ENCODE results near the gene RPS15A. TPM values are rescaled to one million over a fixed set of nuclear protein-coding genes. Genes with fewer than 3 reads are reported as not detected.
"Not testable (repeated sequence)": the region's sequence is repeated elsewhere in the genome, so short reads cannot be mapped to it uniquely, and the experiment has no call there.

The RPS15A gene
- total and polyA plus RNA-seq, 11 donors, result 391 to 3,186 (median 853) TPM

DNA sequence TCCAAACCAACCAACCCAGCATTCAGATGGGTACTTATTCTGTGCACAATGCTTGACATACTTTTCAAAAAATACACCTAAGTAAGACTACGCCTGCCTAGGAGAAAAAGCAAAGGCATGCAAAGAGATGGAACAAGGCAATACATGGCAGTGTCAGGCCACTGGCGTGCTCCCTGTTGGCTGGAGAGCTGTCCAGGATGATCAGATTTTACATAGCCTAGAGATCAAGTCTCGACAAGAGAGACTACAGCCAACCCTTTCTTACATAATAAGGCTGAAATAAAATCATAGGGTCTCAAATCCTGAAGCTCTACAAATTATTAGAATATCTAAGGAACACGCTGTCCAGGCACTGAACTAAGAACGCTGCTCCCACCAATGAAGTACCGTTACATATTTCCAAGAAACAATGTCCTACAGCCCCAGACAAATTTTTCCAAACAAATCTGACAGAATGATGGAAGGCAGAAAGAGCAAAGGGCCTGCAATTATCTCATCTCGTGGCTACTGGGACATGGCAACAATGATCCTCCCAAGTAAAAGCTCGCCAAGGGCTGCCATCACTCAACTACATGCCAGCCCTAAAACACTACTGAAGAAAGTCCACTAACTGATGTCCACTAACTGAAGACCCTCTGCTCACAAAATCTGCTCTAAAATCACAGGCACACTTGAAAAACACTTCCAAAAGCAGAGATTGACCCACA lies 5.1 kb downstream of the RPS15A start:
- intact Hi-C loops (cut with DNase I), result no loop called here
- ATAC-seq, result no peak
- 49 to 69% (median 66%) methylated on average over 8 of the region's 8 CpGs for WGBS, 4 donors

DNA sequence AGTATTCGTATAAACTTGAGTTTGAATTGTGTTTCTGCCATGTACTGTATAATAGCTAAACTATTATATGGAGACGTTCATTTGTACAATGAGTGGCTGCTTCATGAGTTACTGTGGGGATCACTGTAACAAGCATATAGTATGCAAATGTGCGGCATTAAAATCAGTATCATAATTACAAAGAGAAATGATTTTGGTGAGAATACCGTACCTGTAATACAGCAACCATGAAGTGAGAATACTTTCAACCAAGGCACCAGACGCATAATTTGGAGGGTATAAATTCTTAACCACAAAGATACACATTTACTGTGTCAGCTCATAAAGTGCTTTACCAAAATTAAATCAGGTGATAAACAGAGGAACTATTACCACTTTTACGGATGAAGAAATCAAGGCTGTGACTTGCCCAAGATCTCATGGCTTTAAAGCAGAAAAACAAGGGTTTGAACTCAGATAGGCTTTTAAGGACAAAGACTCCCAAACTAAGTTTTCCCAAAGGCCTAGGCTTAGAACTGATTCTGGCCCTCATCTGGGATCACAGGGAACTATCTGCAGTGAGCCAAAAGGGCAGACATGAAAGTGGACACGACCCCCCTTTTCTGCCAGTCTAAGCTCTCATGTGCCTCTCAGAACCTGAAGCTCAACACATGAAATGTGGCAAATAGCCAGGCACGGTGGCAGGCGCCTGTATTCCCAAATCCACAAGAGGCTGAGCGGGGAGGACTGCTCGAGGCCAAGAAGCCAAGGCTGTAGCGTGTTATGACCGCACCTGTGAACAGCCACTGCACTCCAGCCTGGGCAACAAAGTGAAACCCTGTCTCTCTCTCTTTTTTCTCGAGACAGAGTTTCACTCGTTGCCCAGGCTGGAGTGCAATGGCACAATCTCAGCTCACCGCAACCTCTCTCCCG lies 6.4 kb downstream of the RPS15A start:
- DNase-seq, result no peak
- Histone ChIP-seq H3K27ac (no peak overlapping the region), H3K36me3 (peaks cover 2 to 72% (median 63%) of the 10 kb centered on the region in 9 donors), H3K9me3 (no peaks in the 10 kb centered on the region), H3K4me3 (no peak overlapping the region), H3K27me3 (no peaks in the 10 kb centered on the region), H3K4me1 (peaks cover 8 to 50% (median 40%) of the 10 kb centered on the region in 12 donors)
- intact Hi-C loops (cut with DNase I), result no loop called here
- WGBS, 4 donors, result 78 to 84% (median 81%) methylated on average over 17 of the region's 17 CpGs
- TF ChIP-seq, protein P1, sequence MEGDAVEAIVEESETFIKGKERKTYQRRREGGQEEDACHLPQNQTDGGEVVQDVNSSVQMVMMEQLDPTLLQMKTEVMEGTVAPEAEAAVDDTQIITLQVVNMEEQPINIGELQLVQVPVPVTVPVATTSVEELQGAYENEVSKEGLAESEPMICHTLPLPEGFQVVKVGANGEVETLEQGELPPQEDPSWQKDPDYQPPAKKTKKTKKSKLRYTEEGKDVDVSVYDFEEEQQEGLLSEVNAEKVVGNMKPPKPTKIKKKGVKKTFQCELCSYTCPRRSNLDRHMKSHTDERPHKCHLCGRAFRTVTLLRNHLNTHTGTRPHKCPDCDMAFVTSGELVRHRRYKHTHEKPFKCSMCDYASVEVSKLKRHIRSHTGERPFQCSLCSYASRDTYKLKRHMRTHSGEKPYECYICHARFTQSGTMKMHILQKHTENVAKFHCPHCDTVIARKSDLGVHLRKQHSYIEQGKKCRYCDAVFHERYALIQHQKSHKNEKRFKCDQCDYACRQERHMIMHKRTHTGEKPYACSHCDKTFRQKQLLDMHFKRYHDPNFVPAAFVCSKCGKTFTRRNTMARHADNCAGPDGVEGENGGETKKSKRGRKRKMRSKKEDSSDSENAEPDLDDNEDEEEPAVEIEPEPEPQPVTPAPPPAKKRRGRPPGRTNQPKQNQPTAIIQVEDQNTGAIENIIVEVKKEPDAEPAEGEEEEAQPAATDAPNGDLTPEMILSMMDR (IDR thresholded peaks at IDR 0.05), result no peak
- TF ChIP-seq POLR2A (IDR thresholded peaks at IDR 0.05), result no peak
- no peak for ATAC-seq

More for the DNA sequence above, 5.1 kb downstream of the RPS15A start:
- TF ChIP-seq, protein P1 (IDR thresholded peaks at IDR 0.05), result no peak
- no peak for TF ChIP-seq POLR2A (IDR thresholded peaks at IDR 0.05)
- H3K4me1 ChIP-seq, result peaks cover 8 to 58% (median 45%) of the 10 kb centered on the region in 12 donors
- H3K36me3 ChIP-seq, result peaks cover 2 to 73% (median 64%) of the 10 kb centered on the region in 9 donors
- no peaks in the 10 kb centered on the region for H3K27me3 ChIP-seq
- no peak overlapping the region for H3K27ac ChIP-seq
- H3K9me3 ChIP-seq, result no peaks in the 10 kb centered on the region
- DNase-seq, result no peak
- H3K4me3 ChIP-seq, result no peak overlapping the region

DNA sequence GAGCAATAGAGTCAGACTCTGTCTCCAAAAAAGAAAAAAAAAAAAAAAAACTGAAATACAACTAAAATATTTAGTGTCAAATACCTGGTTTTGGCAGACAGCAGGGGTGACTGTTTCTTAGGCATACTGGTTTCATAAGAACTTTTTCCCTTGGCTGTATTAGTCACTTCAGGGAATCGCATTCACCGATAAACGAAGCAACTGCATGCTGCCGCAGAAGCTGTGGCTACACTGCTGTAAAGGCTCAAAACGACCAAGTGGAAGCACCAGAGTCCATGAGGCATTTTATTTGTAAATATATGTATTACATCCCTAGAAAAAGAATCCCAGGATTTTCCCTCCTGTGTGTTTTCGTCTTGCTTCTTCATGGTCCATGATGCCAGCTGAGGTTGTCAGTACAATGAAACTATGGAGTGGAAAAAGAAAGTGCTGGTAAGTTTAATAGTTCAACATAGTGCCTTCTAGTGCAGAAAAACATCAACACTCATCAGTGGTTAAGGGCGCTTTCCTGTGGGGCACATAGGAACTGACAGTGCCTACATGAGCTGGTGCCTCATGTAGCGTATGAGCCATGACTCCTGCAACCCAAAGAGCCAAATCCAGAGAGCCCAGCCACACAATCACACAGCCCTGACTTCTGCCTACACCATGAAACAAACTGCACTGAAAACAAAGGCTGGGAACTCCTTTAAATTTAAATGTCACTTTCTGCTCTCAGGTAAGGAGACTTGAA lies 7.3 kb downstream of the RPS15A start:
- ATAC-seq (no peak), DNase-seq (no peak)
- 89 to 94% (median 91%) methylated on average over 8 of the region's 8 CpGs for WGBS, 4 donors
- H3K36me3 ChIP-seq, result peaks cover 2 to 64% (median 56%) of the 10 kb centered on the region in 9 donors
- no peaks in the 10 kb centered on the region for H3K27me3 ChIP-seq
- H3K27ac ChIP-seq, result no peak overlapping the region
- intact Hi-C loops (cut with DNase I), result no loop called here
- no peak overlapping the region for H3K4me3 ChIP-seq
- TF ChIP-seq, protein P1 (IDR thresholded peaks at IDR 0.05), result no peak
- TF ChIP-seq POLR2A (IDR thresholded peaks at IDR 0.05), result no peak
- no peaks in the 10 kb centered on the region for H3K9me3 ChIP-seq
- H3K4me1 ChIP-seq, result peaks cover 0 to 42% (median 31%) of the 10 kb centered on the region in 12 donors

DNA sequence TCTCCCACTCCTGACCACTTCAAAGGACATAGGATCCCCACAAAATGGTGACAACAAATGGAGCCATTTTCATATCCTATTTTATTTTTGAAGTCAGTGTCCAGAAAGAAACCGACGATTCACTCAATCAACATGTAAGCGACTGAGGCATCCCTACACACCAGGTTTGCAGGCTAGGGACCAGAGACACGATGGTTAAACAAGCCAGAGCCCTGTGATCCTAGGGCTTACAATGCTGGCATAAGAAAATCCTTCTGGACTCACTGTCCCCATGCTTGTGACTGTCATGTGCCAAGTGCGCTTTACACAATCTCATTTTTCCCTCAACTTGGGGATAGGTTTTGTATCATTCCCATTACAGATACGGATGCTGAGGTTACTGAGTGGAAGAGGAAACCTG lies 8.9 kb downstream of the RPS15A start:
- H3K36me3 ChIP-seq, result peaks cover 2 to 48% (median 40%) of the 10 kb centered on the region in 9 donors
- WGBS, 4 donors, result 40 to 80% (median 67%) methylated on average over 1 to 6 of the region's 6 CpGs
- H3K9me3 ChIP-seq; H3K27me3 ChIP-seq; ATAC-seq; intact Hi-C loops (cut with DNase I); H3K4me3 ChIP-seq; DNase-seq; H3K27ac ChIP-seq: not testable (repeated sequence)
- peaks cover 0 to 26% (median 15%) of the 10 kb centered on the region in 12 donors for H3K4me1 ChIP-seq

DNA sequence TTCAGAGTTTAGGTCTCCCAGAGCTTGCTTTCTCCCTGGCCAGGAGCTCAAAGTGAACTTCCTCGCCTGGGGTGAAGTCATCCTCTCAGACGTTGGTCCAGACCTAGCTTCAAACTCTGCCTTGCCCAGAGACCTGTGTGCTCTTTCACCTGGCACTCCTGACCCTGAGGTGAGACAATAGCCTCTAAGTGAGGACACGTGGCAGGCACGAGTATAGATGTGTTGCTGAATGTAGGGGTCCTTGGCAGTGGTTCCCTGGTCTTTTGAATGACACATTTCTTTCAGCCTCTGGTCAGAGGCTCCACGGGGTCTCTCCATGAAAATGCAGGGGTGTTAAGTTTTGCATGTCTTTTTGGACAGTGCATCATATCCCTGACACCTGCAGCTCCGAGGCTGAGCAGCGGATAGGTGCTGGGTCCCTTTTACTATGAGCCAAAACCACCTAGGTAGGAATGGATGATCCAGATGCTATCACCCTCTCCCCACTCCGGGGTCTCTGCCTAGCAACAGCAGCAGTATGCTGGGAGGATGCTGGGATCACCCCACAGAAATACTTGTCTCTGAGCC lies 9.6 kb downstream of the RPS15A start:
- peaks cover 0 to 19% (median 8%) of the 10 kb centered on the region in 12 donors for H3K4me1 ChIP-seq
- ATAC-seq, result peak in 1 of 4 donors; percentile 27
- intact Hi-C loops (cut with DNase I); H3K27me3 ChIP-seq; DNase-seq; H3K27ac ChIP-seq; H3K4me3 ChIP-seq; H3K9me3 ChIP-seq: not testable (repeated sequence)
- 44 to 67% (median 59%) methylated on average over 6 to 8 of the region's 8 CpGs for whole genome bisulfite sequencing, 4 donors
- H3K36me3 ChIP-seq, result peaks cover 2 to 41% (median 33%) of the 10 kb centered on the region in 9 donors

DNA sequence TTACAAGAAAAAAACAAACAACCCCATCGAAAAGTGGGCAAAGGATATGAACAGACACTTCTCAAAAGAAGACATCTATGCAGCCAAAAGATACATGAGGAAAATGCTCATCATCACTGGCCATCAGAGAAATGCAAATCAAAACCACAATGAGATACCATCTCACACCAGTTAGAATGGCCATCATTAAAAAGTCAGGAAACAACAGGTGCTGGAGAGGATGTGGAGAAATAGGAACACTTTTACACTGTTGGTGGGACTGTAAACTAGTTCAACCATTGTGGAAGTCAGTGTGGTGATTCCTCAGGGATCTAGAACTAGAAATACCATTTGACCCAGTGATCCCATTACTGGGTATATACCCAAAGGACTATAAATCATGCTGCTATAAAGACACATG lies 12.5 kb downstream of the RPS15A start:
- H3K4me1 ChIP-seq; intact Hi-C loops (cut with DNase I); ATAC-seq; H3K27me3 ChIP-seq; H3K9me3 ChIP-seq; DNase-seq; H3K27ac ChIP-seq; H3K4me3 ChIP-seq: not testable (repeated sequence)
- H3K36me3 ChIP-seq, result peaks cover 0 to 16% (median 4%) of the 10 kb centered on the region in 9 donors
- WGBS, 4 donors, result 95 to 100% (median 98%) methylated on average over 1 of the region's 1 CpG

DNA sequence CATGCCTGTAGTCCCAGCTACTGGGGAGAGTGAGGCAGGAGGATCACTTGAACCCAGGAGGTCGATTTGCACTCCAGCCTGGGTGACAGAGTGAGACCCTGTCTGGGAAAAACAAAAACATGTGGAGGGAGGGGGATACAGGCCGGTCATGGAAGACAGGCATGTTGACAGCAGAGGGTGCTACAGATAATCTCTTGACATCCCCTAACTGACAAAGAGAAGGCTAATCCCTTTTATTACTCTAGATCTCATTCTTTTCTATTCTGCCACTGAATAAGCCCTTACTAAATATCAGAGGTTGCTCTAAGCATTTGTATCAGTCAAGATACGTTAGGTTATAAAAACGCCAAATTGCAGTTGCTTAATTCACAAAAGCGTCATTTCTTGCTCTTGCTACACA lies 13.8 kb downstream of the RPS15A start:
- H3K4me1 ChIP-seq; H3K4me3 ChIP-seq; intact Hi-C loops (cut with DNase I); H3K9me3 ChIP-seq; H3K27me3 ChIP-seq; ATAC-seq; DNase-seq; H3K27ac ChIP-seq: not testable (repeated sequence)
- H3K36me3 ChIP-seq, result peaks cover 0 to 11% (median 0%) of the 10 kb centered on the region in 9 donors
- 74 to 85% (median 81%) methylated on average over 5 of the region's 5 CpGs for WGBS, 4 donors

Measured in heart left ventricle (tissue), 16 donors.